ENCODE results near the gene GSTP1. TPM values are rescaled to one million over a fixed set of nuclear protein-coding genes. Genes with fewer than 3 reads are reported as not detected.

Gene GSTP1
- polyA plus RNA-seq, 1 of the 3 experiments (the other 2 are of a cell fraction) = 745 TPM

DNA sequence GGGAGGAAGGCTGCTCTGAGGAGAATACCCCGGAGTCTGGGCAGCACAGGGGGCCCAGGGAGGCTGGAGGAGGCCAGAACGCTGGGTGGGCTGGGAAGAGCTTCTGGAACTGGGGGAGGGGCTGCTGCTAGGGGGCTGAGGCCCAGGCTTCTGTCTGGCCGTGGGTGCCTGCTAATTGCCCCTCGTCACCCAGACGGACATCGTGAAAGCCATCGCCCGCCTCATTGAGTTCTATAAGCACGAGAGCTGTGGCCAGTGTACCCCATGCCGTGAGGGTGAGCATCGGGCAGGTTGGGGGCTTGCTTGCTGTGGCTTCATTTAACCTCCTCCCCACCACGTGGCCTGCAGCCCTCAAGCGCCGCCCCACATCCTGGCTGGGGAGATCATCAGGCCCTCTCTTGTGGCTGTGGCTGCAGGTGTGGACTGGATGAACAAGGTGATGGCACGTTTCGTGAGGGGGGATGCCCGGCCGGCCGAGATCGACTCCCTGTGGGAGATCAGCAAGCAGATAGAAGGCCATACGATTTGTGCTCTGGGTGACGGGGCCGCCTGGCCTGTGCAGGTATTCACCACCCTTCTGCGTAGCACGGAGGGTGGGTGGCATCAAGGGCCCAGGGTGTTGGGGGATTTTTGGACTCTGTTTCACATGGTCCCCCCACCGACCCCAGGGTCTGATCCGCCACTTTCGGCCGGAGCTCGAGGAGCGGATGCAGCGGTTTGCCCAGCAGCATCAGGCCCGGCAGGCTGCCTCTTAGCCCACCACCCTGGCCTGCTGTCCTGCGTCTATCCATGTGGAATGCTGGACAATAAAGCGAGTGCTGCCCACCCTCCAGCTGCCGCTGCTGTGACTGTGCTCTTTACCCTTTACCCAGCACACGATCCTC lies 28.3 kb downstream of the GSTP1 start:
- CTCF ChIA-PET = interaction anchor here (4.6 to 7.1 kb wide), 2 partner anchors 17 to 28 kb away, joined by 24 to 107 read pairs; partner anchors contain the start of genes GSTP1 and NUDT8
- POLR2A ChIA-PET = no interaction called here
- Histone ChIP-seq H3F3A (replicated peaks; ENCODE audit: insufficient read depth) (no peaks in the 10 kb centered on the region), H3K27me3 (ENCODE audit: insufficient read depth) (no peaks in the 10 kb centered on the region), H3K4me3 (ENCODE audit: low read depth in 2 of 2, low read length in 1 of 2) (no peak overlapping the region), H3K36me3 (replicated peaks in 1 of 2; ENCODE audit: control insufficient read depth in 1 of 2, insufficient read depth in 2 of 2, low read length in 1 of 2) (peaks cover 5 to 42% of the 10 kb centered on the region in 2 experiments), H3K27ac (ENCODE audit: low read depth in 2 of 2, low read length in 1 of 2) (no peak overlapping the region), H3K4me1 (ENCODE audit: control insufficient read depth in 1 of 2, insufficient read depth in 2 of 2, low read depth in 1 of 2, low read length in 1 of 2) (peaks cover 7% of the 10 kb centered on the region in 2 experiments; a peak in 3 of 4 replicates), H4K20me1 (ENCODE audit: insufficient read depth) (peaks cover 2% of the 10 kb centered on the region; the same call in 1 of the 2 replicates), H3K79me2 (ENCODE audit: insufficient read depth) (peaks cover 15% of the 10 kb centered on the region), H3K9me2 (no peaks in the 10 kb centered on the region), H3K9ac (no peak overlapping the region), H3K4me2 (no peak overlapping the region), H2AFZ (ENCODE audit: low read depth) (no peak overlapping the region), H3K9me3 (no peaks in the 10 kb centered on the region)
- 89% methylated on average over 17 of the region's 37 CpGs for WGBS (ENCODE audit: low lambda C conversion rate)
- no peak for DNase-seq
- TF ChIP-seq, protein P1, sequence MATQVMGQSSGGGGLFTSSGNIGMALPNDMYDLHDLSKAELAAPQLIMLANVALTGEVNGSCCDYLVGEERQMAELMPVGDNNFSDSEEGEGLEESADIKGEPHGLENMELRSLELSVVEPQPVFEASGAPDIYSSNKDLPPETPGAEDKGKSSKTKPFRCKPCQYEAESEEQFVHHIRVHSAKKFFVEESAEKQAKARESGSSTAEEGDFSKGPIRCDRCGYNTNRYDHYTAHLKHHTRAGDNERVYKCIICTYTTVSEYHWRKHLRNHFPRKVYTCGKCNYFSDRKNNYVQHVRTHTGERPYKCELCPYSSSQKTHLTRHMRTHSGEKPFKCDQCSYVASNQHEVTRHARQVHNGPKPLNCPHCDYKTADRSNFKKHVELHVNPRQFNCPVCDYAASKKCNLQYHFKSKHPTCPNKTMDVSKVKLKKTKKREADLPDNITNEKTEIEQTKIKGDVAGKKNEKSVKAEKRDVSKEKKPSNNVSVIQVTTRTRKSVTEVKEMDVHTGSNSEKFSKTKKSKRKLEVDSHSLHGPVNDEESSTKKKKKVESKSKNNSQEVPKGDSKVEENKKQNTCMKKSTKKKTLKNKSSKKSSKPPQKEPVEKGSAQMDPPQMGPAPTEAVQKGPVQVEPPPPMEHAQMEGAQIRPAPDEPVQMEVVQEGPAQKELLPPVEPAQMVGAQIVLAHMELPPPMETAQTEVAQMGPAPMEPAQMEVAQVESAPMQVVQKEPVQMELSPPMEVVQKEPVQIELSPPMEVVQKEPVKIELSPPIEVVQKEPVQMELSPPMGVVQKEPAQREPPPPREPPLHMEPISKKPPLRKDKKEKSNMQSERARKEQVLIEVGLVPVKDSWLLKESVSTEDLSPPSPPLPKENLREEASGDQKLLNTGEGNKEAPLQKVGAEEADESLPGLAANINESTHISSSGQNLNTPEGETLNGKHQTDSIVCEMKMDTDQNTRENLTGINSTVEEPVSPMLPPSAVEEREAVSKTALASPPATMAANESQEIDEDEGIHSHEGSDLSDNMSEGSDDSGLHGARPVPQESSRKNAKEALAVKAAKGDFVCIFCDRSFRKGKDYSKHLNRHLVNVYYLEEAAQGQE (IDR thresholded peaks at IDR 0.05; ENCODE audit: low read depth, low read length) = no peak
- TF ChIP-seq SIN3A (IDR thresholded peaks at IDR 0.05; ENCODE audit: borderline replicate concordance, low read depth, low read length) (no peak), MXI1 (IDR thresholded peaks at IDR 0.05; ENCODE audit: low read depth, low read length) (no peak), FOSL2 (IDR thresholded peaks at IDR 0.05; ENCODE audit: borderline replicate concordance, low read depth) (no peak), FOXM1 (IDR thresholded peaks at IDR 0.05; ENCODE audit: low read depth) (no peak), CHD2 (IDR thresholded peaks at IDR 0.05; ENCODE audit: low read length, partially characterized antibody) (no peak), POLR2AphosphoS5 (IDR thresholded peaks at IDR 0.05; ENCODE audit: low read depth, low read length) (no peak), TAF1 (IDR thresholded peaks at IDR 0.05; ENCODE audit: borderline replicate concordance, low read depth, low read length) (no peak), RCOR1 (IDR thresholded peaks at IDR 0.05; ENCODE audit: low read length) (no peak), RFX5 (IDR thresholded peaks at IDR 0.05; ENCODE audit: low read length) (no peak), FOXJ3 (CRISPR knock-in tag; IDR thresholded peaks at IDR 0.05) (no peak)
- TF ChIP-seq, protein P2, sequence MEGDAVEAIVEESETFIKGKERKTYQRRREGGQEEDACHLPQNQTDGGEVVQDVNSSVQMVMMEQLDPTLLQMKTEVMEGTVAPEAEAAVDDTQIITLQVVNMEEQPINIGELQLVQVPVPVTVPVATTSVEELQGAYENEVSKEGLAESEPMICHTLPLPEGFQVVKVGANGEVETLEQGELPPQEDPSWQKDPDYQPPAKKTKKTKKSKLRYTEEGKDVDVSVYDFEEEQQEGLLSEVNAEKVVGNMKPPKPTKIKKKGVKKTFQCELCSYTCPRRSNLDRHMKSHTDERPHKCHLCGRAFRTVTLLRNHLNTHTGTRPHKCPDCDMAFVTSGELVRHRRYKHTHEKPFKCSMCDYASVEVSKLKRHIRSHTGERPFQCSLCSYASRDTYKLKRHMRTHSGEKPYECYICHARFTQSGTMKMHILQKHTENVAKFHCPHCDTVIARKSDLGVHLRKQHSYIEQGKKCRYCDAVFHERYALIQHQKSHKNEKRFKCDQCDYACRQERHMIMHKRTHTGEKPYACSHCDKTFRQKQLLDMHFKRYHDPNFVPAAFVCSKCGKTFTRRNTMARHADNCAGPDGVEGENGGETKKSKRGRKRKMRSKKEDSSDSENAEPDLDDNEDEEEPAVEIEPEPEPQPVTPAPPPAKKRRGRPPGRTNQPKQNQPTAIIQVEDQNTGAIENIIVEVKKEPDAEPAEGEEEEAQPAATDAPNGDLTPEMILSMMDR (IDR thresholded peaks at IDR 0.05) = no peak
- TF ChIP-seq, protein P3, sequence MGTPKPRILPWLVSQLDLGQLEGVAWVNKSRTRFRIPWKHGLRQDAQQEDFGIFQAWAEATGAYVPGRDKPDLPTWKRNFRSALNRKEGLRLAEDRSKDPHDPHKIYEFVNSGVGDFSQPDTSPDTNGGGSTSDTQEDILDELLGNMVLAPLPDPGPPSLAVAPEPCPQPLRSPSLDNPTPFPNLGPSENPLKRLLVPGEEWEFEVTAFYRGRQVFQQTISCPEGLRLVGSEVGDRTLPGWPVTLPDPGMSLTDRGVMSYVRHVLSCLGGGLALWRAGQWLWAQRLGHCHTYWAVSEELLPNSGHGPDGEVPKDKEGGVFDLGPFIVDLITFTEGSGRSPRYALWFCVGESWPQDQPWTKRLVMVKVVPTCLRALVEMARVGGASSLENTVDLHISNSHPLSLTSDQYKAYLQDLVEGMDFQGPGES (IDR thresholded peaks at IDR 0.05; ENCODE audit: low read depth, low read length) = no peak
